ENCODE measurements around the gene MAP3K2. TPM values are rescaled to one million over a fixed set of nuclear protein-coding genes. Genes with fewer than 3 reads are reported as not detected.

MAP3K2 gene
- total and polyA plus RNA-seq, 9 donors, result 10.8 to 28.4 (median 16.2) TPM

- no peak overlapping the region for H3K4me3 ChIP-seq (ENCODE audit: low read length)
- no peaks in the 10 kb centered on the region for H3K4me1 ChIP-seq (ENCODE audit: control insufficient read depth, insufficient read depth, low read length)
- WGBS (ENCODE audit: insufficient coverage), result 87% methylated on average over 3 of the region's 3 CpGs
- no peak overlapping the region for H3K27ac ChIP-seq (ENCODE audit: low read length)
- DNase-seq, result no peak
- no peaks in the 10 kb centered on the region for H3K27me3 ChIP-seq (ENCODE audit: control insufficient read depth, insufficient read depth, low read length)
- peaks cover 86% of the 10 kb centered on the region for H3K36me3 ChIP-seq (ENCODE audit: control insufficient read depth, insufficient read depth, low read length)
- H3K9me3 ChIP-seq (replicated peaks; ENCODE audit: control insufficient read depth, low read depth, low read length), result no peaks in the 10 kb centered on the region
These were observed 112.4 kb downstream of the MAP3K2 start for GRCh38 chr2:127275356-127275755.

- 100% methylated on average over 5 of the region's 5 CpGs for WGBS (ENCODE audit: insufficient coverage)
These were observed 117.1 kb downstream of the MAP3K2 start for GRCh38 chr2:127270663-127271062.

GRCh38 chr2:127261804-127262406 is 125.9 kb downstream of the MAP3K2 start:
- H3K4me3 ChIP-seq (ENCODE audit: low read length), result no peak overlapping the region
- H3K27me3 ChIP-seq (ENCODE audit: control insufficient read depth, insufficient read depth, low read length), result no peaks in the 10 kb centered on the region
- peak; percentile 85 for DNase-seq
- no peak overlapping the region for H3K27ac ChIP-seq (ENCODE audit: low read length)
- WGBS (ENCODE audit: insufficient coverage), result 100% methylated on average over 1 of the region's 8 CpGs
- H3K36me3 ChIP-seq (ENCODE audit: control insufficient read depth, insufficient read depth, low read length), result peaks cover 44% of the 10 kb centered on the region
- peaks cover 3% of the 10 kb centered on the region for H3K9me3 ChIP-seq (replicated peaks; ENCODE audit: control insufficient read depth, low read depth, low read length)
- H3K4me1 ChIP-seq (ENCODE audit: control insufficient read depth, insufficient read depth, low read length), result no peaks in the 10 kb centered on the region

More at GRCh38 chr2:127270663-127271062, 117.1 kb downstream of the MAP3K2 start:
- DNase-seq, result no peak
- Histone ChIP-seq H3K27ac (ENCODE audit: low read length) (no peak overlapping the region), H3K4me1 (ENCODE audit: control insufficient read depth, insufficient read depth, low read length) (no peaks in the 10 kb centered on the region), H3K36me3 (ENCODE audit: control insufficient read depth, insufficient read depth, low read length) (peaks cover 71% of the 10 kb centered on the region), H3K27me3 (ENCODE audit: control insufficient read depth, insufficient read depth, low read length) (no peaks in the 10 kb centered on the region), H3K9me3 (replicated peaks; ENCODE audit: control insufficient read depth, low read depth, low read length) (no peaks in the 10 kb centered on the region), H3K4me3 (ENCODE audit: low read length) (no peak overlapping the region)

- 98% methylated on average over 4 of the region's 5 CpGs for WGBS (ENCODE audit: insufficient coverage)
- Histone ChIP-seq H3K27ac (ENCODE audit: low read length) (no peak overlapping the region), H3K36me3 (ENCODE audit: control insufficient read depth, insufficient read depth, low read length) (peaks cover 50% of the 10 kb centered on the region), H3K9me3 (replicated peaks; ENCODE audit: control insufficient read depth, low read depth, low read length) (peaks cover 3% of the 10 kb centered on the region), H3K4me1 (ENCODE audit: control insufficient read depth, insufficient read depth, low read length) (peaks cover 3% of the 10 kb centered on the region), H3K4me3 (ENCODE audit: low read length) (no peak overlapping the region), H3K27me3 (ENCODE audit: control insufficient read depth, insufficient read depth, low read length) (no peaks in the 10 kb centered on the region)
- DNase-seq, result no peak
These were observed 128.4 kb downstream of the MAP3K2 start for GRCh38 chr2:127259355-127259754.

GRCh38 chr2:127256866-127257265 is 130.9 kb downstream of the MAP3K2 start:
- H3K36me3 ChIP-seq (ENCODE audit: control insufficient read depth, insufficient read depth, low read length), result peaks cover 50% of the 10 kb centered on the region
- H3K9me3 ChIP-seq (replicated peaks; ENCODE audit: control insufficient read depth, low read depth, low read length), result no peaks in the 10 kb centered on the region
- H3K4me1 ChIP-seq (ENCODE audit: control insufficient read depth, insufficient read depth, low read length), result peaks cover 3% of the 10 kb centered on the region
- WGBS (ENCODE audit: insufficient coverage), result 74% methylated on average over 5 of the region's 8 CpGs
- DNase-seq, result no peak
- no peak overlapping the region for H3K4me3 ChIP-seq (ENCODE audit: low read length)
- no peaks in the 10 kb centered on the region for H3K27me3 ChIP-seq (ENCODE audit: control insufficient read depth, insufficient read depth, low read length)
- no peak overlapping the region for H3K27ac ChIP-seq (ENCODE audit: low read length)

- H3K4me1 ChIP-seq (ENCODE audit: control insufficient read depth, insufficient read depth, low read length), result peaks cover 3% of the 10 kb centered on the region
- no peak for DNase-seq
- H3K27ac ChIP-seq (ENCODE audit: low read length), result no peak overlapping the region
- H3K4me3 ChIP-seq (ENCODE audit: low read length), result no peak overlapping the region
- no peaks in the 10 kb centered on the region for H3K9me3 ChIP-seq (replicated peaks; ENCODE audit: control insufficient read depth, low read depth, low read length)
- peaks cover 50% of the 10 kb centered on the region for H3K36me3 ChIP-seq (ENCODE audit: control insufficient read depth, insufficient read depth, low read length)
- H3K27me3 ChIP-seq (ENCODE audit: control insufficient read depth, insufficient read depth, low read length), result no peaks in the 10 kb centered on the region
- 93% methylated on average over 2 of the region's 3 CpGs for WGBS (ENCODE audit: insufficient coverage)
These were observed 131.4 kb downstream of the MAP3K2 start for GRCh38 chr2:127256381-127256780.

GRCh38 chr2:127255721-127256120 is 132.1 kb downstream of the MAP3K2 start:
- Histone ChIP-seq H3K27me3 (ENCODE audit: control insufficient read depth, insufficient read depth, low read length) (no peaks in the 10 kb centered on the region), H3K36me3 (ENCODE audit: control insufficient read depth, insufficient read depth, low read length) (peaks cover 44% of the 10 kb centered on the region), H3K9me3 (replicated peaks; ENCODE audit: control insufficient read depth, low read depth, low read length) (no peaks in the 10 kb centered on the region), H3K4me3 (ENCODE audit: low read length) (no peak overlapping the region), H3K27ac (ENCODE audit: low read length) (no peak overlapping the region), H3K4me1 (ENCODE audit: control insufficient read depth, insufficient read depth, low read length) (peaks cover 3% of the 10 kb centered on the region)
- no peak for DNase-seq
- WGBS (ENCODE audit: insufficient coverage), result 89% methylated on average over 6 of the region's 6 CpGs

GRCh38 chr2:127255146-127255545 is 132.6 kb downstream of the MAP3K2 start:
- peak overlapping the region; percentile 0 for H3K27ac ChIP-seq (ENCODE audit: low read length)
- H3K36me3 ChIP-seq (ENCODE audit: control insufficient read depth, insufficient read depth, low read length), result peaks cover 38% of the 10 kb centered on the region
- H3K4me1 ChIP-seq (ENCODE audit: control insufficient read depth, insufficient read depth, low read length), result peaks cover 3% of the 10 kb centered on the region
- no peaks in the 10 kb centered on the region for H3K27me3 ChIP-seq (ENCODE audit: control insufficient read depth, insufficient read depth, low read length)
- H3K4me3 ChIP-seq (ENCODE audit: low read length), result no peak overlapping the region
- DNase-seq, result peak; percentile 87
- no peaks in the 10 kb centered on the region for H3K9me3 ChIP-seq (replicated peaks; ENCODE audit: control insufficient read depth, low read depth, low read length)
- WGBS (ENCODE audit: insufficient coverage), result 34% methylated on average over 2 of the region's 2 CpGs

- peaks cover 3% of the 10 kb centered on the region for H3K4me1 ChIP-seq (ENCODE audit: control insufficient read depth, insufficient read depth, low read length)
- no peaks in the 10 kb centered on the region for H3K9me3 ChIP-seq (replicated peaks; ENCODE audit: control insufficient read depth, low read depth, low read length)
- no CpG with 5 or more reads among the region's 7 CpGs for WGBS (ENCODE audit: insufficient coverage)
- peak; percentile 28 for DNase-seq
- peaks cover 32% of the 10 kb centered on the region for H3K36me3 ChIP-seq (ENCODE audit: control insufficient read depth, insufficient read depth, low read length)
- peak overlapping the region; percentile 15 for H3K27ac ChIP-seq (ENCODE audit: low read length)
- no peak overlapping the region for H3K4me3 ChIP-seq (ENCODE audit: low read length)
- H3K27me3 ChIP-seq (ENCODE audit: control insufficient read depth, insufficient read depth, low read length), result no peaks in the 10 kb centered on the region
These were observed 133.3 kb downstream of the MAP3K2 start for GRCh38 chr2:127254386-127254981.

All from muscle of leg (tissue), 11 donors.